Loucy (cell line): ENCODE data around the gene ST3GAL3.

Experiments
- CTCF ChIP-seq: fragments of 200-600 bp; sonication (generic); conservative IDR thresholded peaks from 2 replicates; pipeline ENCODE4 v1.5.1; 2014; ENCODE audit warnings: mild to moderate bottlenecking, antibody characterized with exemption, low read length
- EZH2phosphoT487 ChIP-seq: fragments of 200-600 bp; IDR thresholded peaks from 2 replicates; pipeline ENCODE4 v1.6.1; 2018; ENCODE audit warnings: antibody characterized with exemption, mild to moderate bottlenecking, moderate library complexity, borderline replicate concordance

DNA sequence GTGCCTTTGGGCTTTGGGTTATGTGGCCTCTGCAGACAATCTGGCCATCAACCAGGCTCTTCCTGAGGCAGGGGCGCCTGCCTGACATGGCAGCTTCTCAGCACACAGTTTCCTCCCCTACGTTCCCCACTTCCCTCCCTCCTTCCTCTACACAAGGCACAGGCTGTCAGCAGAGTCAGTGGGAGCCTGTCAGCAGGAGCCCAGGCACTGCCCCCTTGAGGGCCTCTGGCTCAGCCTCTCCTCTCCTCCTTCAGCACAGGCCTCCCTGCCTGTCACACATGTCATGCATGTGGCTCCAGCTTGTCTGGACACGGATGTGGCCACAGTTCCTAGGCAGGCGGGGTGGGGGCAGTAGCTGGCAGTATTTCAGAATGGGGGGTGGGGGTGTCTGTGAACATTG is 174.1 kb downstream of the ST3GAL3 start:
- peak; percentile 50 for TF ChIP-seq CTCF
- TF ChIP-seq EZH2phosphoT487: no peak
